RWPE2 (cell line): Measurements from ENCODE around the gene NIPAL3.

Experiments used
- ATAC-seq: fragments of 200-7000 bp; cut with Tn5 transposase; 3 replicates; pipeline ENCODE4 v1.9.1; 2021; ENCODE audit warnings: low read depth
- DNase-seq: peaks from one replicate; pipeline ENCODE4 v3.0.0-alpha.2; 2020; ENCODE audit warnings: low spot score
- H3K27ac ChIP-seq: fragments of 450-650 bp; 2 replicates; pipeline ENCODE4 v1.5.1; 2017; ENCODE audit warnings: mild to moderate bottlenecking; ENCODE audit not compliant: poor library complexity, severe bottlenecking
- H3K27me3 ChIP-seq: fragments of 250-450 bp; sonication (Bioruptor Pico); 2 replicates; pipeline ENCODE4 v1.5.1; 2021; ENCODE audit warnings: mild to moderate bottlenecking, moderate library complexity; ENCODE audit not compliant: insufficient read depth, poor library complexity, severe bottlenecking
- H3K36me3 ChIP-seq: fragments of 250-450 bp; sonication (Bioruptor Pico); 2 replicates; pipeline ENCODE4 v1.5.1; 2020; ENCODE audit warnings: low read depth, mild to moderate bottlenecking, moderate library complexity
- H3K4me1 ChIP-seq: fragments of 250-450 bp; sonication (Bioruptor Pico); 2 replicates; pipeline ENCODE4 v1.5.1; 2021; ENCODE audit warnings: mild to moderate bottlenecking, moderate library complexity; ENCODE audit not compliant: insufficient read depth, poor library complexity, severe bottlenecking
- H3K4me3 ChIP-seq: fragments of 250-450 bp; sonication (Bioruptor Pico); 2 replicates; pipeline ENCODE4 v1.5.1; 2021; ENCODE audit warnings: mild to moderate bottlenecking, moderate library complexity; ENCODE audit not compliant: severe bottlenecking
- H3K9me3 ChIP-seq: fragments of 250-450 bp; sonication (Bioruptor Pico); 2 replicates; pipeline ENCODE4 v1.5.1; 2021; ENCODE audit warnings: mild to moderate bottlenecking, moderate library complexity; ENCODE audit not compliant: severe bottlenecking
- TF ChIP-seq, protein P1 (sequence below): fragments of 450-650 bp; IDR thresholded peaks from one replicate; pipeline ENCODE4 v1.5.1; 2017; ENCODE audit warnings: mild to moderate bottlenecking, moderate library complexity; ENCODE audit not compliant: poor library complexity, severe bottlenecking

NIPAL3 gene

DNA sequence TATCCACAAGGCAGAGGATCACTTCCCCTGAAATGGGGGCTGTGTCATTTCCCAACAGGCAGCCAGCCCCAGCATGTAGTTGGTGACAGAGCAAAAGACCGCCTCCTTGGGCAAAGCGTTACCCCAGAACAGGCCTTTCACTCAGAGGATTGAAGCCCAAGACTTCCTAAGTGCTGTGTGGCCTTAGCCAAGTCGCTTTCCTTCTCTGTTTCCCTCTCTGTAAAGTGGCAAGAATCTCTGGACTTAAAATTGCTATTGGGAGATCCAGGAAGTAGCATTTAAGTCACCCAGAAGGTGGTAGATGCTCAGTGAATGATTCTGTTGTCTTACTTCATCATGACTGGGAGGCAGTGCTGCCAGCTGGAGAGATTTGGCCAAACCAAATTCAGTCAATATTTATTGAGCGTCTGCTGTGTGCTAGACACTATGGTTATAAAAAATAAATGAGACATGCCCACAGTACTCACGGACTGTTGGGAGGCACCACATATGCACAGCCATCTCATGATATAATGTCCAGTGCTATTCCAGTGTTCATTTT lies 35.3 kb downstream of the NIPAL3 start:
- no peaks in the 10 kb centered on the region for H3K4me1 ChIP-seq
- H3K27ac ChIP-seq, result no peak overlapping the region
- DNase-seq, result no peak
- H3K36me3 ChIP-seq, result peaks cover 44% of the 10 kb centered on the region
- no peaks in the 10 kb centered on the region for H3K9me3 ChIP-seq
- H3K27me3 ChIP-seq, result no peaks in the 10 kb centered on the region
- no peak for ATAC-seq
- no peak overlapping the region for H3K4me3 ChIP-seq
- TF ChIP-seq, protein P1, sequence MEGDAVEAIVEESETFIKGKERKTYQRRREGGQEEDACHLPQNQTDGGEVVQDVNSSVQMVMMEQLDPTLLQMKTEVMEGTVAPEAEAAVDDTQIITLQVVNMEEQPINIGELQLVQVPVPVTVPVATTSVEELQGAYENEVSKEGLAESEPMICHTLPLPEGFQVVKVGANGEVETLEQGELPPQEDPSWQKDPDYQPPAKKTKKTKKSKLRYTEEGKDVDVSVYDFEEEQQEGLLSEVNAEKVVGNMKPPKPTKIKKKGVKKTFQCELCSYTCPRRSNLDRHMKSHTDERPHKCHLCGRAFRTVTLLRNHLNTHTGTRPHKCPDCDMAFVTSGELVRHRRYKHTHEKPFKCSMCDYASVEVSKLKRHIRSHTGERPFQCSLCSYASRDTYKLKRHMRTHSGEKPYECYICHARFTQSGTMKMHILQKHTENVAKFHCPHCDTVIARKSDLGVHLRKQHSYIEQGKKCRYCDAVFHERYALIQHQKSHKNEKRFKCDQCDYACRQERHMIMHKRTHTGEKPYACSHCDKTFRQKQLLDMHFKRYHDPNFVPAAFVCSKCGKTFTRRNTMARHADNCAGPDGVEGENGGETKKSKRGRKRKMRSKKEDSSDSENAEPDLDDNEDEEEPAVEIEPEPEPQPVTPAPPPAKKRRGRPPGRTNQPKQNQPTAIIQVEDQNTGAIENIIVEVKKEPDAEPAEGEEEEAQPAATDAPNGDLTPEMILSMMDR, result no peak

DNA sequence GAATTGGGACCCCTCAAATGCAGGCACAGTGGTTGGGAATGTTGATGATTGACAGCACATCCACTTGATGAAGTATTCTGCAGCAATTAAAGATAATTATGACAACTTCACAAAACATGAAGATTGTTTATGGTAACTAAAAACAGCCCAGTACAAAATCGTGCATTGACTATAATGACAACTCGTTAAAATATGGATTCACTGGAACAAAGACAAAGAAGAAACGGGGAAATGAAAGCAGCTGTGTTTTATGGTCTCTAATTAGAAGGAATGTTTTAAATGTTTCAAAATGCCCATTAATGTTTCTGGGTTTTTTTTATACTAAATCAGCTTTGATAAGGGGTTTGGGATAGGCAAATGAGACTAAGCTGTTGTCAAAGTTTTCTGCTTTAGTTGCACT lies 36.1 kb downstream of the NIPAL3 start:
- TF ChIP-seq, protein P1, result no peak
- peaks cover 39% of the 10 kb centered on the region for H3K36me3 ChIP-seq
- H3K9me3 ChIP-seq, result no peaks in the 10 kb centered on the region
- no peak overlapping the region for H3K27ac ChIP-seq
- no peaks in the 10 kb centered on the region for H3K27me3 ChIP-seq
- H3K4me1 ChIP-seq, result no peaks in the 10 kb centered on the region
- no peak overlapping the region for H3K4me3 ChIP-seq
- DNase-seq (no peak), ATAC-seq (no peak)

DNA sequence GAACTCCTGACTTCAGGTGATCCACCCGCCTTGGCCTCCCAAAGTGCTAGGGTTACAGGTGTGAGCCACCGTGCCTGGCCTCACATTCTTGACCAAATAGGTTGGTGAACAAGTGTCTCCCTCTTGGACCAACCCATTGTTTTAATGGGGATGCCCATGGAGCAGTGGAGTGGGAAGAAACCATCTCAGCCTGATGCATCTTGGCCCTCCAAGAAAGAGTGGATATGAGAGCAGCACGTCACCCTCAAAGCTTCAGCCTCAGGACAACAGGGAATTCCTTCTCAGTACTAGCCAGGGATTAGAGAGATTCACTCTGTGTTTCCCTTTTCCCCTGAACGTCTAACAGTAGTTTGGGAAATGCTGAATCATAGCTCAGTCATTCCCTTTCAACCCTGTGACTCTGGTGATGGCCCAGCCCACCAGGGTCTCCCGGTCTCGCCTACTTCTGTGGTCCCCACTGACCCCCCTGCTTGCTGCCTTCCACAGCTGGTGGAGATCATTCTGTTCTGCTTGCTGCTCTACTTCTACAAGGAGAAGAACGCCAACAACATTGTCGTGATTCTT lies 37.4 kb downstream of the NIPAL3 start:
- TF ChIP-seq, protein P1, result no peak
- Histone ChIP-seq H3K36me3 (peaks cover 37% of the 10 kb centered on the region), H3K27ac (no peak overlapping the region), H3K4me3 (no peak overlapping the region), H3K4me1 (no peaks in the 10 kb centered on the region), H3K9me3 (no peaks in the 10 kb centered on the region), H3K27me3 (no peaks in the 10 kb centered on the region)
- DNase-seq, result no peak
- no peak for ATAC-seq

DNA sequence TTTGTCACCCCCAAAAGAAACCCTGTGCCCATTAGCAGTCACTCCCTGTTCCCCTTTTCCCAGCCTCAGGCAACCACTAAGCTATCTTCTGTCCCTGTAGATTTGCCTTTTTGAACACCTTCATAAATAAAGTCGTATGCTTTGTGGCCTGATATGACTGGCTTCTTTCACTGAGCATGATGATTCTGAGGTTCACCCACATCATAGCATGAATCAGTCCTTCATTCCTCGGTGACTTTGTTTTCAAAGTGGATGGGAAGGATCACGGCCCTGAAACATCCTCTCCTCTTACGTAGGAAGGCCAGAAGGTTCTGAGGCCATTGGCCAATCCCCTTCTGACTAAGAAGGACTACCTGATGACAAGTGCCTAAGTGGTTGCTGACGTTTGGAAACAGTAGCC lies 39.1 kb downstream of the NIPAL3 start:
- Histone ChIP-seq H3K27ac (no peak overlapping the region), H3K4me3 (no peak overlapping the region), H3K4me1 (no peaks in the 10 kb centered on the region), H3K27me3 (no peaks in the 10 kb centered on the region), H3K36me3 (peaks cover 37% of the 10 kb centered on the region), H3K9me3 (no peaks in the 10 kb centered on the region)
- ATAC-seq, result no peak
- TF ChIP-seq, protein P1, result no peak
- DNase-seq, result no peak

DNA sequence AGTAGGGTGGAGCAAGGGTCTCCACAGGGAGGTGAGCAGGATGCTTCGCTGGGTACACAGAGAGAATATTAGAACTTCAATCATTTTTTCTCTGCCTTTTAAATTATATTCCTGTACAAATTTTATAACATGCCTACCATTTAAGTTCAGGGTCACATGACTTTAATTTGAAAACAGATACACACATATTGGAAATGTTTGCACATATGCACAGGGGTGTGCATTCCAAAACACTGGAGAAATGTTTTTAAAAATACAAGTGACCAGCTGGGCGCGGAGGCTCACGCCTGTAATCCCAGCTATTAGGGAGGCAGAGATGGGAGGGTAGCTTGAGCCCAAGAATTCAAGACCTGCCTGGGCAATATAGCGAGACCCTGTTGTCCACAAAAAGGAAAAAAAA lies 39.7 kb downstream of the NIPAL3 start:
- Histone ChIP-seq H3K4me3 (no peak overlapping the region), H3K9me3 (no peaks in the 10 kb centered on the region), H3K27ac (no peak overlapping the region), H3K27me3 (no peaks in the 10 kb centered on the region), H3K4me1 (no peaks in the 10 kb centered on the region), H3K36me3 (peaks cover 36% of the 10 kb centered on the region)
- no peak for ATAC-seq
- TF ChIP-seq, protein P1, result no peak
- DNase-seq, result peak; percentile 3
